A204.1 (cell line): ENCODE results near the gene PVRIG.
"Not testable (repeated sequence)": the region's sequence is repeated elsewhere in the genome, so short reads cannot be mapped to it uniquely, and the experiment has no call there.

Experiments used
- FAIRE-seq: peaks from 2 replicates; lab custom pipeline; 2012; peaks lifted over from hg19 to GRCh38; lab: Jason Lieb, UNC

The PVRIG gene

DNA sequence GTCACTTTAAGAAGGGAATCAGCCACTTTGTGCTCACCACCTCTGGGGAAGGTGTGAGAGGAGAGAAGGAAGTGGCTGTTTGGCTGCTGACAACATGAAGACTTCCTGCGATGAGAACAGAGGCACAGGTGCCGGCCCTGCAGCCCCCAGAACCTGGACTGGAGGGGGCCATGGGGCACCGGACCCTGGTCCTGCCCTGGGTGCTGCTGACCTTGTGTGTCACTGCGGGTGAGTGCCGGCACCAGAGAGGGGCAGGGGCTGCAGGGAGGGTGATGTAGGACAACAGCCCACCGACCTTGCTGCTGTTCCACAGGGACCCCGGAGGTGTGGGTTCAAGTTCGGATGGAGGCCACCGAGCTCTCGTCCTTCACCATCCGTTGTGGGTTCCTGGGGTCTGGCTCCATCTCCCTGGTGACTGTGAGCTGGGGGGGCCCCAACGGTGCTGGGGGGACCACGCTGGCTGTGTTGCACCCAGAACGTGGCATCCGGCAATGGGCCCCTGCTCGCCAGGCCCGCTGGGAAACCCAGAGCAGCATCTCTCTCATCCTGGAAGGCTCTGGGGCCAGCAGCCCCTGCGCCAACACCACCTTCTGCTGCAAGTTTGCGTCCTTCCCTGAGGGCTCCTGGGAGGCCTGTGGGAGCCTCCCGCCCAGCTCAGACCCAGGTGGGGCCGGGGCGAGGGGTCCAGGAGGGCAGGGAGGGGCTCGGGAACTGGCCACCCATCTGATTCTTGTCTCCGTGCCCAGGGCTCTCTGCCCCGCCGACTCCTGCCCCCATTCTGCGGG lies at the start of gene PVRIG:
TSS of gene PVRIG (plus strand) at position 149 of the 785 bp plus-strand sequence. CDS start at position 171, 22 bp downstream.
- not testable (repeated sequence) for FAIRE-seq

DNA sequence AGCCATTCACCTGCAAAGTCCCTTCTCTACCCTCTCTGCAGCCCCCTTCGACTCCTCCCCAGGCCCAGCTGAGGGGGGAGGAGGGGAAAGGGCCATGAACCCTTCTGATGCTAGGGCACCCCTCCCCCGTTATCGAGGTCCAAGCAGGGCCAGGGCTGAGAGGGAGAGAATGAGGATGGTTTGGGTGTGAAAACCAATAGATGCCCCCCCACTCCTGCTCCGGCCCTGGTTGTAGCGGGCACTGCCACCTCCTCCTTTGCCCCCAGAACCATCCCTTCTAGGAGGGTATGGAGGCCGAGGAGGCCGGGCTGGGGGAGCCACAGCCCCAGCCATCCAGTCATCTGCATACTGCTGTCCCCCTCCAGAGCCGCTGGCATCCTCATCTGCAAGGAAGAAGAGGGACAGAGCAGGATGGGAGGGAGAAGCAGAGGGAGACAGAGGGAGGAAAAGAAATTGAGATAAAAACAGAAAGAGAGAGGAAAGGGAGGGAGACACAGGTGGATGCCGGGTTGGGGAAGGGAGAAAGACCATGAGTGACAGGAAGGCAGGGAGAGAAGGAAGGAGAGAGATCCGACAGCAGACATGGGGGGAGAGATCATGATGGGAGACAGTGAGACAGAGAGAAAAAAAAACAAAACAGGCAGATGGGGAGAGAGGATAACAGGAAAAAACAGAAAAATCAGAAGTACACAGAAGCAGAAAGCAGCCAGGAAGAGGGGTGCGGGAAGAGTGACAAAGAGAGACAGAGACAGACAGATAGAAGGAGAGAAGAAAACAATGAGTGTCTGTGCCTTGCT lies 49.5 kb upstream of the PVRIG start:
- FAIRE-seq, result no peak

DNA sequence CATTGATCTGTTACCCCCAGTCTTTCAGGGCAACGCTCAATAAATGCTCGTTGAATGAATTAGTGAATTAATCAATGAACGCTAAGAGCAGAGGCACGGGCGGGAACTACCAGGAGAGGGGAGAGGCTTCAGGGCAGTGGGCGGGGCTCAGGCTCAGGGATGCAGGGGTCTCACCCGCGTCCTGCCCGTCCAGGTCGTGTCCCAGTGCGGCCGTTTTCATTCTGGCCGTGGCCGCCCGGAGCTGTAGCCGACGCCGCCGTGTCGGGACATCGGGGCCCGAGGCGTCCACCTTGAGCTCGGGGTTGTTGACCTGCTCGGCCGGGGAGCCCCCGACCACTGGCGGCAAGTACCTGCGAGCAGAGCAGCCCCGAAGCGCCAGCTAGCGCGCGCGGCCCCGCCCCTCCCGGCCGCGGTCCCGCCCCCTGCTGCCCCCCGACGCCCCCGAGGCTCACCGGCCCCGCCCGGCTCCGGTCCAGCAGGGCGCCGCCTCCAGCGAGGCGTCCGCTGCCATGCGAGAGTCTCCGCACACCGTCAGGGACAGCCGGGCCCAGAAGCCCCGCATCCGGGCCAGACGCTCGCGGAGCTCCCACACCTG lies 48.6 kb upstream of the PVRIG start:
- FAIRE-seq, result no peak

DNA sequence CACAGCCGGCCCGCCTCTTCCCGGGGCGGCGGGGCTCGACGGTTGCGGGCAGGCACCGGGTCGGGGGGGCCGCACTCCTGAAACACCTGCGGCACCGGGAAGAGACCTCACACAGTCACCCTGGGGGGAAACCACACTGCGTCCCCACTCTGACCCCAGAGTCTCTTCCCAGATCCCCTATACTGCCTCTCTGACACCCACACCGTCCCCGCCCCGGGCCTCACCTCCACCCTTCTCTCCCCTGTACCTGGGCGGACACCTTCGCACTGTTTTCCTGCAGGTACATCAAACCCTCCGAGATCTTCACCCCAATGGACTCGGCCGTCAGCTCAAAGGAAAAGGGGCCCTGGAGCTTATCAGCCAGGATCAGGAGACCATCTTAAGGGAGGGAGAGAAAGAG lies 47.9 kb upstream of the PVRIG start:
- no peak for FAIRE-seq

DNA sequence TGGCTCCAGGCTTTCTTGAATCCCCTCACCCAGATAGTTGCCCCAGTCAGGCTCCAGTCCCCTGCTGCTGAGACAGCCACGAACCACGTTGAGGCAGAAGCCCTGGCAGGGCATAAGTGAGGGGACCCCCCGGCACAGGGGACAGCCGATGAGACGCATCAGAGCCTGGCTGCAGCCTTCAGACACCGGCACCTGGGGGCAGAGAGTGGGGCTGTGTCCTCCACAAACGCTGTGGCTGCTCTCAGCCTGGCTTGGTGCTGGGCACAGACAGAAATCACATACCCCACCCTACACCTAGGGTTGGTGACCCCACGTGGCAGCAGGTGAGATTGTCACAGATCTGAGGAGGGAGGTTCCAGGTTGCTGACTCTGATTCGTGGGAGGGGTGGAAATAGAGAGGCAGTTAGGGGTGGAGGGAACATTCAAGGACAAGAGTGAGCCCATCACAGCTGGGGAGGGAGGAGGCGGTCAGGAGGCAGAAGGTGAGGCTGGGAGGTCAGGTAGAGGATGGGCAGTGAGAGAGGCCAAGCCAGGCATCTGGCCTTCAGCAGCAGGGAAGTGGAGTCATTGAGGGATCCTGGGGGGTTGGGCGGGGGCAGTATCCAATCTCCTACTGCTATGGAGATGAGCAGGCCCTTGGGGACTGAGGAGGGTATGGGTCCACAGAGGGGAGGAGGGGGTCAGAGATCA lies 45.8 kb upstream of the PVRIG start:
- no peak for FAIRE-seq

DNA sequence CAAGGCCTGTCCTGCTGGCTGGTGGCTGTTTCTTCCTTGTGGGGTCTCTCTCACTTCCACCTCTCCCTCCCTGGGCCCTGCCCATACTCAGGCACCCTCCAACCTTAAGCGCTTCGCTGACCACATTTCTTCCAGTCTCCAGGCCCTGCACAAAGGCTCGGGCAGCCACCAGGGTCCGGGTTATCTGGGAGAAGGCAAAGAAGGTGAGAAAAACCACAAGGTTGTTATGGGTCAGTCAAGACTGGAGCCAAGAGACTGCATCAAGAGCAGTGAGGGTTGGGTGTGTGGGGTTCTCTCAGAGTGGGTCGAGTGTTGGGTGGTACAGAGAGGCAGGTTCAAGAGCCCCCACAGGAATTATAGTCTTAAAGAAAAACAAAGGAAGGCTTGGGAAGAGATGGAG lies 45.2 kb upstream of the PVRIG start:
- FAIRE-seq, result no peak

DNA sequence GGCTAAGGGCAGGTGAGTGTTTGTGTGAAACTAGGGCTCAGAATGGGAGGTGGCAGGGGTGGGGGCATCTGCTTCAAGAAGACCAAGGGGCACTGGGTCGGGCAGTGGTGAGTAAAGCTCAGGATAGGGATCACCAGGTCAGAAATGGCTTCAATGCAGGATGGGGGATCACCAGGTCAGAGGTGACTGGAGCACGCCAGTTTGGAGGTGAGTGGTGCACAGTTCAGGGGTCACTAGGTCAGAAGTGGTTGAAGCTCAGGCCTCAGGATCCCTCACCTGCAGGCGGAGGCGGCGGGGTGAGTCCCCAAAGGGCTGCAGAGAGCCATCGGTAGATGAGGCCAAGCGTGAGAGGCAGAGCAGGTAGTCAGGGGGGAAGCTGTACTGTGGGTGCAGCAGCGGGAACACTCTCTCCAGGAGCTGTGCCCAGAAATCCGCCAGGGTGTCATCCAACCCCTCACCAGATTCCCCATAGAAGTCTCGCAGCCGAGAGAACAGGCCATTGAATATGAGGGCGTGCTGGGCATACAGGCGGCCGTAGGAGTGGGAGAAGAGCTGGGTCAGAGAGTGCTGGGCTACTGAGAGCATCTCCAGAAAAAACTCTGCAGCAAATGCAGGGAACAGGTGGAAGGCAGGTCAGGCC lies 44.3 kb upstream of the PVRIG start:
- FAIRE-seq, result no peak

DNA sequence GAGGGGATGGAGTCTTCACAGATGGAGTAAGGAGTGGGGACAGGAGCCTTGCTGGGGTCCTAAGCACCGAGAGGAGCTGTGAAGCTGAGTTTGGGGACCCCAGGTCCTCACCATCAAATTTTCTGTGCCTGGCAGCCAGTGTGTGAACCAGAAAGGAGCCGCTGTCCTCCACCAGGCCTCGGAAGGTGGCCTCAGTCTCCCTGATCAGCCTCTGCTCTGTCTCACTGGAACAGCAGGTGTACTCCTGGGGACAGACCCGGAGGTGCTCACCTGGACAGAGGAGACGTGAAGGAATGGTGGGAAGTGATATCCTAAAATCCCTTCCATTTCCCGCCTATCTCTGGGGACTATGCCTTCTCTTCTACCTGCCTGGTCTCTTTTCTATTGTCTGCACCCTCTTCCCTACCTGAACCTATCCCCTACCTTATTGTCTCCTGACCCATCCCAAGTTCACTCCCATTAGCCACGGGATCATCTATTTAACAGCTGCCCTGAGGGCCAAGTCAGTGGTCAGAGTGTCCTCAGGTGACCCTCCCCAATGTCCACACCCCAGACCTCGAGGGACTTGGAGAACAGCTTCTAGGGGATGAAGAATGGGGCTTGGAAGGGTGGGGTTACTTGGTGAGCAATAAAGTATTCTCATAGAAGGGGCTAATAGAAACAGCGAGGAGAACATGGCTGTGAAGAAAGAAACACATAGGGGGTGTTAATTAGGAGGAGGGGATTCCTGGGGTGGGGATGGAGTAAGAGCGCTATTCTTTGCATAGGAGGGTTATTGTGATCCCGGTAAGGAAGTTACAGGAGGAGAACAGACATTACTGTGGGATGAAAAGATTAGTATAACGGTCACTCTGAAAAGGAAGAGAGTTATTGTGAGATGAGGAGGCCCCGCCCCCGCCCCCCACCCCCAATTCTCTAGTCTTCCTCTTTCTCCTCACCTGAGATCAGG lies 43.4 kb upstream of the PVRIG start:
- FAIRE-seq, result no peak

DNA sequence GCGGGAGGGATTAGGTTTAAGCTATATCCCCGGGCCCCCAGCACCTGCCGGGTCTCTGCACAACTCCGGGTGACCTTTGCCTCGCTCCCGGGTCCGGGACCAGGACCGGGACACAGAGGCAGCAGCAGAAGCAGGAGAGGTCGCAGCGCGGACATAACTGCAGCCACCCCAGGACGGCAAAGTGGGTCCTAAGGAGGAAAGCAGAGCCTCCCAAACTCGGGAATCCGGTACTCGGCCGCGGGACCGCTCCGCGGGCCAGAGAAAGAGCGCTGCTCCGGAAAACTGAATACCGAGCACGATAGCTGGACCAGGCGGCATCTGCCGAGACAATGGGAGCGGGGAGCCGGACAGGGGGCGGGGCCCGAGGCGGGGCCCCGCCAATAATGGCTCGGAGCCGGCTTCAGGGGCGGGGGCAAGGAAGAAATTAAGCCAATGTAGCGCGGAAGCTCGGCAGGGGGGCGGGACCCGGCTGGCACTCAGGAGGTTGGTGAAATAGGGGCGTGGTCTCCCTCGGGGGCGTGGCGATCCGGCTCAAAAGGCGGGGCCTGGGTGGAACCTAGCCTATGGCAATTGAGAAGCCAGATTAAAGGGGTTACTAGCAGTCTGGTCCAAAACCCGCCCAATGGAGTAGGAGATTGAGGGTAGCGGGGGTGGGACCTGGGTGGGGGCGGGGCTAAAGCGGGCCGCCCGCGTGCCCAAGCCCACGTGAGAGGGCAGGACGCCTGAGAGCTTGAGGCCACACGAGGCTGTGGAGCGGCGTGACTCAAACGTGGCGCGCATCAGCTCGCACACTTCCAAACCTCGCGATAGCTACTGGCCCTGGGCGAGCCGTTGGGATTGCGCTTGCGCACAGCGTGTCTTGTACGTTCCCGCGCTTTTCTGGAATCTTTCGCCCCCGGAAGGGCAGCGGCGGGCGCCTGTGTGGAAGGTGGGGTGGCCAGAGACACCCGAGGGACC lies 42.4 kb upstream of the PVRIG start, which contains the start of the genes GPC2 and STAG3:
TSS of gene GPC2 (minus strand) at position 337 of the 957 bp plus-strand sequence. CDS start at position 155, 182 bp downstream.
TSS of gene STAG3 (plus strand) at position 874 of the 957 bp plus-strand sequence. CDS start 2,639 bp downstream, outside the sequence.
- no peak for FAIRE-seq

DNA sequence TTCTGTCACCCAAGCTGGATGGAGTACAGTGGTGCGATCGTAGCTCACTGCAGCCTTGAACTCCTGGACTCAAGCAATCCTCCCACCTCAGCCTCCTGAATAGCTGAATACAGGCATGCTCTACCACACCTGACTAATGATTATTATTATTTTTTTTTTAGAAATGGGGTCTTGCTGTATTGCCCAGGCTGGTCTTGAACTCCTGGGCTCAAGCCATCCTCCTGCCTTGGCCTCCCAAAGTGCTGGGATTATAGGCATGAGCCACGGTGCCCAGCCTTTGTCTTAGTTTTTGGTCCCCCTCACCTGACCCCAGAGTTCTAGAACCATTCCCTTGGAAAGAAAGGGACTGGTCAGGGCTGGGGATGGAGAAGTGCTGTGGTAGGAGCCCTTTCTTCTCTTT lies 39.7 kb upstream of the PVRIG start:
- not testable (repeated sequence) for FAIRE-seq

DNA sequence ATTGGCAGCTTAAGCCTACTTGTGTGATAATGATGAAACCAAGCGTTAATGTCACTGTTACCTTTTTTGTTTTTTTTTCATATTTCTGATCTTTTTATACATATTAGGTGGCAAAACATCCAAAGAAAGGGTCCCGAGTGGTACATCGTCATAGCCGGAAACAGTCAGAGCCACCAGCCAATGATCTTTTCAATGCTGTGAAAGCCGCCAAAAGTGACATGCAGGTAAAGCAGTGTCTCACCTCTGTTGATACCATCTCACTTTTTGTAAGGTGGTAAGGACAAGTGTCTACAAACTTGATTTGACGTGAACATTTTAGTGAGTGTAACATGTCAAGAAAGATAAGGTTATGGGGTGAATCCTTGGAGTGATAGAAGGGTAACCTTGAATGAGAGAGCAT lies 37.1 kb upstream of the PVRIG start:
- FAIRE-seq, result not testable (repeated sequence)

DNA sequence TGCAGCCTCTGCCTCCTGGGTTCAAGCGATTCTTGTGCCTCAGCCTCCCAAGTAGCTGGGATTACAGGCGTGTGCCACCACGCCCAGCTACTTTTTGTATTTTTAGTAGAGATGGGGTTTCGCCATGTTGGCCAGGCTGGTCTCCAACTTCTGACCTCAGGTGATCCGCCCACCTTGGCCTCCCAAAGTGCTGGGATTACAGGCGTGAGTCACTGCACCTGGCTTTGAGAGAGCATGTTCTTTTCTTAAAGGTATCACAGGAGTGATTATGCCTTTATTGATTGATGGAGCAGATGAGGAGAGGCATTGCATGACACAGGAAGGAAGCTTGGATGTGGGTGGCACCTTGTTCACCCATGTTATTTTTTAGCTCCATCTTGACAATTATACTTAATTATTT lies 36.7 kb upstream of the PVRIG start:
- FAIRE-seq, result not testable (repeated sequence)

DNA sequence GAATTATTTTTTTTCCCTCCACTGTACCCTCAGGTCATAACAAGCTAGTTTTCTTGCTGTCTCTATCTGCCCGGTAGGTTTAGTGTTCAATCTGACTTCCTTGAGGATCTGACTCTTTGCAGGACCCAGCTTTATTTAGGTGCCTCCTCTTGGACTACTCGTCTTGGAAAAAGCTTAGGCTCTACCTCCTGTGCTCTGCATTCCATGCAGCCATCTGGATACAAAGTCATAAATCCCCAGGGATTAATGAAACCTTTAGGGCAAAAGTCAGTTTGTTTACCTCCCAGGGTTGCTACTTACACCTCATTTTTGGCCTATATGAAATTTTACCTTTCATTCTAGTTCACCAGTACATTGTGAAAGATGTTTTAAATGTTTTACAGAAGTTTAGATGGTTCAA lies 34.0 kb upstream of the PVRIG start:
- no peak for FAIRE-seq

DNA sequence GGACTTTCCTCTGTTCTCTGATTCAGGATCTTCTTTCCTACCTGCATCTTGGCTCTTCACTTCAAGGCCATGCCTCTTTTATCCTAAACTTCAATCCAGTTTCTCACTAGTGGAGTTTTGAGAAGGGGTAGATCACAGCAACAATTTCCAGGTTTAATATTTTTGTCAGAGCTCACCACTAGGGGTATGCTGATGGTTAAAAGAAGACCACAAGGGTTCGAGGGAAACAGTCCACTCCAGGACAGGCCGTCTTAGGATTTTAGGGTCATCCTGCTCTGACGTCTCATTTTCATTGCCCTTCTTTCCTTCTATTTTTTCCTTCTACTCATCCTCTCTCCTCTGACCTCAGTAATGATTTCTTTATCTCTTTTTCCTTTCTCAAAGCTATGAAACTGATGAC lies 30.7 kb upstream of the PVRIG start:
- no peak for FAIRE-seq

DNA sequence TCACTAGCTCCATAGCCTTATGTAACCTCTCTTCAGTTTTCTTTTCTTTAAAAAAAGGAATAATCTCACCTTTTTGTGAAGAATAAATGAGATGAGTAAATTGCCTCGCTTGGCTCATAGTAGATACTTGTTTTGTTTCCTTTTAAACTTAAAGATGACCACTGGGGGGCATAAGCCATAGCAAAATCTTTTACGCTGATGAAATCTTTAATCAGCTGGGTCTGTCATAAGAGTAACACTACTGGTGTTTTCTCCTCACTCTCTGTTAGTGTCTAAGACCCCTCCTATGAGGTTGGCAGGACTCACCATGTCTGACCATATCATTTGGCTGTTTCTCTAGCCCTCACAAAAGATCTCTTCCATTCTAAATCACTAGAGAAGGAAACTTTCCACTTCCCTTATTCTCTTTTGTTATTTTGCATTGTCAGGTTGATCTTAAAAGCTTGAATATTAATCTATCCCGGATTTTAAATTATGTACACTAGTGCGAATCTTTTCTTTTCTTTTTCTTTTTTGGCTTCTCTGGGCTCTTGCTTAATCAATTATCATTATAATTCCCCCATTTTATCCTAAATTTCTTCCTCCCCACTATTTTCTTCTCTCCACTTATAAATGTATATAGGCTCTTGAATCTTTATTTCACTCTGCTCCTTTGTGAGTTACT lies 29.6 kb upstream of the PVRIG start:
- FAIRE-seq, result peak; percentile 84

DNA sequence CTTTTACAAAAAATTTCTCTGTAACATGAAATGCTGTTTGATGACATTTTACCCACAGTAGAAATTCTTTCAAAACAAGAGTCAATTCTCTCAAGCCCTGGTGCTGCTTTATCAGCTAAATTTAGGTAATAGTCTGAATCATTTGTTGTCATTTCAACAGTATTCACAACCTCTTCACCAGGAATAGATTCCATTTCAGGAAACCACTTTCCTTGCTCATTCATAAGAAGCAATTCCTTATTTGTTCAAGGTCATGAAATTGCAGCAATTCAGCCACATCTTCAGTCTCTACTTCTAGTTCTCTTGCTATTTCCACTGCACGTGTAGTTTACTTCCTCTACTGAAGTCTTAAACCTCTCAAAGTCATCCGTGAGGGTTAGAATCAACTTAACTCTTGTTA lies 28.0 kb upstream of the PVRIG start:
- FAIRE-seq, result no peak

DNA sequence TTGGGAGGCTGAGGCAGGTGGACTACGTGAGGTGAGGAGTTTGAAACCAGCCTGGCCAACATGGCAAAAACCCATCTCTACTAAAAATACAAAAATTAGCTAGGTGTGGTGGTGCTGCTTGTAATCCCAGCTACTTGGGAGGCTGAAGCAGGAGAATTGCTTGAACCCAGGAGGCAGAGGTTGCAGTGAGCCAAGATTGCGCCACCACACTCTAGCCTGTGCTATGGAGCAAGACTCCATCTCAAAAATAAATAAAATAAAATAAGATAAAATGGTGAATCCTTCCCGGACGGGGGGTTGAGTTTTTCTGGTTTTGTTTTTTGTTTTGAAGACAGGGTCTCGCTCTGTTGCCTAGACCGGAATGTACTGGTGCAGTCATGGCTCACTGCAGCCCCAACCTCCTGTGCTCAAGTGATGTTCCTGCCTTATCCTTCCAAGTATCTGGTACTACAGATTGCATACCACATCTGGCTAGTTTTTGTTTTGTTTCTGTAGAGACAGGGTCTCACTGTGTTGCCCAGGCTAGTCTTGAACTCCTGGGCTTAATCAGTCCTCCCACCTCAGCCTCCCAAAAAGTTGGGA lies 27.4 kb upstream of the PVRIG start:
- FAIRE-seq, result not testable (repeated sequence)

DNA sequence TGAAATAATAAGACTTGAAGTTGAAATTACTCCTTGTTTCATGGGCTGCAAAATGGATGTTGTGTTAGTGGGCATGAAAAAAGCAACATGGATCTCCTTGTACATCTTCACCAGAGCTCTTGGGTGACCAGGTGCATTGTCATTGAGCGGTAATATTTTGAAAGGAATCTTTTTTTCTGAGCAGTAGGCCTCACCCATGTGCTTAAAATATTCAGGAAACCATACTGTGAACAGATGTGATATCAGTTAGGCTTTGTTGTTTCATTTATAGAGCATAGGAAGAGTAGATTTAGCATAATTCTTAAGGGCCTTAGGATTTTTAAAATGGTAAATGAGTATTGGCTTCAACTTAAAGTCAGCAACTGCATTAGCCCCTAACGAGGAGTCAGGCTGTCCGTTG lies 26.8 kb upstream of the PVRIG start:
- FAIRE-seq, result no peak
